Activated CD4-positive, CD25-positive, alpha-beta regulatory T cell treated with anti-CD3 and anti-CD28 coated beads, Interleukin-2, amount 50 U/mL, for 72 hours (primary cell): Measurements from ENCODE around the gene TMEM169.
"Not testable (repeated sequence)": the region's sequence is repeated elsewhere in the genome, so short reads cannot be mapped to it uniquely, and the experiment has no call there.

Experiments used
- DNase-seq: peaks from one replicate; pipeline ENCODE4 v3.0.0; 2021

The TMEM169 gene

DNA sequence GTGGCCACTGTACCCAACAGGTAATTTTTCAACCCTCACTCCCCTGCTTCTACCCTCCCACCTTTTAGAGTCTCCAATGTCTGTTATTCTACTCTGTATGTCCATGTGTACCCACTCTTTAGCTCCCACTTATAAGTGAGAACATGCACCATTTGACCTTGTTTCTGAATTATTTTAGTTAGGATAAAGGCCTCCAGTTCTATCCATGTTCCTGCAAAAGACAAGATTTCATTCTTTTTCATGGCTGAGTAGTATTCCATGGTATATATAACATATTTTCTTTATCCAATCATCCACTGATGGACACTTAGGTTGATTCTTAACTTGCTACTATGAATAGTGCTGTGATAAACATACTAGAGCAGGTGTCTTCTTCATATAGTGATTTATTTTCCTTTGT, 9.2 kb upstream of the TMEM169 start:
- DNase-seq, result no peak

DNA sequence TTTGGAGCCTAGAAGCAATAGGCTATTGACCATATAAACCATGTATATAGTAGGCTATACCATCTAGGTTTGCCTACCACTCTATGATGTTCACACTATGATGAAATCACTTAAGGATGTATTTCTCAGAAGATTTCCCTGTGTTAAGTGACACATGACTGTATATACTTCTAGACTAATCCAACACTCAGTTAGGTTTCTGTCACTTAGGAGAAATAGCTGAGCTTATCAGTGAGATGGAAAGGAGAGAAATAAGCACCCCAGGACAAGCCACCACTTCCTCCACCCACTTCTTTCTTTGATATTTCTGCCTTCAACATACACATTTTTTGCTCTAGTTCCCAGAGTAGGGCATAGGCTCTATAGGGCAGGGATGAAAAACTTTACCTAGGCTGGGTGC, 7.9 kb upstream of the TMEM169 start:
- DNase-seq, result no peak

DNA sequence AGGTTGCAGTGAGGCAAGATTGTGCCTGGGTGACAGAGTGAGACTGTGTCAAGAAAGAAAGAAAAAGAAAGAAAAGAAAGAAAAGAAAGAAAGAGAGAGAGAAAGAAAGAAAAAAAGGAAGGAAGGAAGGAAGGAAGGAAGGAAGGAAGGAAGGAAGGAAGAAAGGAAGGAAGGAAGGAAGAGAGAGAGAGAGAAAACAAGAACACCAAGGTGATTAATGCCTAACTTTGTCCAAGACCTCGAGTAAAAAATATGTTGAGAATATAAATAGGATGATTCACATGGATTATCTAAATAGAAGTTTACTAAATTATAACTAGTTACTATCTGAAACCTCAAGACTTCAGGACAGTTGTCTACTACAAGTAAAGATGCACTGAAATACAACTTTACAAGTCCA, 7.3 kb upstream of the TMEM169 start:
- no peak for DNase-seq

DNA sequence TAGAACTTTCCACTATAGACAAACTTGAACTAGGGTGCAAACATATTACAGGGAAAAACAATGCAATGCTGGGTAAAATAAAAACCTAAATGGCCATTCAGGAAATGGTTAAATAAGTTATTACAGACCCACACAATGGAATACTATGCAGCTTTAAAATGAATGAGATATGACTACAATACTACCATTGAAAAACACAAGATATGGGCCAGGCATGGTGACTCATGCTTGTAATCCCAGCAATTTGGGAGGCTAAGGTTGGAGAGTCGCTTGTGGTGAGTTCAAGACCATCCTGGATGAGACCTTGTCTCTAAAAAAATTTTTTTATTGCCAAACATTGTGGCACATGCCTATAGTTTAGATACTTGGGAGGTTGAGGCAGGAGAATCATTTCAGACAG, 6.9 kb upstream of the TMEM169 start:
- DNase-seq, result no peak

DNA sequence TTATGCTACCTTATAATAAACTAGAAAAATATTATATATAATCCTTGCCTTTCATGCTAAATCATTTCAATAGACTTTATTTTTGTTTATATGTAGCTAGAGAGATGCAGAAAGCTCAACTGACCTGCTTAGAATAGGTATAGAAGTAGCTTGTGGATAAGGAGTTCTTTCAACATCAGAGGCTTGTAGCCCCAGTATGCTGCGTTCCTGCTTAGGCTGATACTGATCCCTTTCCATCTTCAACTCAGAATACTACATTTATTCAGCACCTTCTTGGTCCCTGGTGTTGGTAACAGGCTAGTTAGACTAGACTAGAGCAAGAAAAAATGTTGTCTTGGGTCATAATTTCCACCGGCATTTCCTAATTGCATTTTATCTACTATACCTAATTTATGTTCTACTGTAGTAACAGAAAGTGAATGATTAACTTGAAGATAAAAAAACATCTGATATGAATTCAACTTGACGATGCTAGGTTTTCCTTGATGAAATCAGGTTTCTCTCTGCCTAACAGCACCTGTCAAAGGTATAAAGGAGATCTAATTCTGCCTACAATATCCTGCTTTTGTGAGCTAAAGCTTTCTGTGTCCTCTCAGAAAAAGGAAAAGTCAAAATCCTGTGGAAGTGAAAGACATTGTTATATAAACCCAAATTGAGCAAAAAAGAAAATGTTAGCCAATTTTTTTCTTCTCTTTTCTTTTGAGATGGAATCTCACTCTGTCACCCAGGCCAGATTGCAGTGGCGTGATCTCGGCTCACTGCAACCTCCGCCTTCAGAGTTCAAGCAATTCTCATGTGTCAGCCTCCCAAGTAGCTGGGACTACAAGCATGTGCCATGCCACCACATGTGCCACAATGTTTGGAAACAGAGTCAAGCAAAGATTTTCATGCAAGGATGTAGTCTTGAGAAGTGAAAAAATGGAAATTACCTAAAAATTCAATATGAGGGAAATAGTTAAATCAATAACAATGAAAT, 5.9 kb upstream of the TMEM169 start:
- no peak for DNase-seq

DNA sequence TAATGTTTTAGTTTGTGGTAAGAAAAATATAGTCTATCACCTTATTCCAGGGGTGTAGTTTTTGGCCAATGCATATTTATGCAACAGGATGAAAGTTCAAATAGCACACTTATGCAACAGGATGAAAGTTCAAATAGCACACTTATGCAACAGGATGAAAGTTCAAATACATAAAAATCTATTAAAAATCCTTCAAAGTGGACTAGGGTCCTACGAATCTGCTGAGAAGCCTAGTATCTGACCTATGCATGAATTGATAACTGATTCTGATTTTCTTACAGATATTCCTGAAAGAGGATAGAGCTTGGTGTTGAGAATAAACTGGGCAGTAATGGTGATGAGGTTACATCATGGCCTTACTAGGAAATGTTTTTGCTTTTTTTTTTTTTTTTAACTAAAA, 2.9 kb upstream of the TMEM169 start:
- DNase-seq, result no peak

DNA sequence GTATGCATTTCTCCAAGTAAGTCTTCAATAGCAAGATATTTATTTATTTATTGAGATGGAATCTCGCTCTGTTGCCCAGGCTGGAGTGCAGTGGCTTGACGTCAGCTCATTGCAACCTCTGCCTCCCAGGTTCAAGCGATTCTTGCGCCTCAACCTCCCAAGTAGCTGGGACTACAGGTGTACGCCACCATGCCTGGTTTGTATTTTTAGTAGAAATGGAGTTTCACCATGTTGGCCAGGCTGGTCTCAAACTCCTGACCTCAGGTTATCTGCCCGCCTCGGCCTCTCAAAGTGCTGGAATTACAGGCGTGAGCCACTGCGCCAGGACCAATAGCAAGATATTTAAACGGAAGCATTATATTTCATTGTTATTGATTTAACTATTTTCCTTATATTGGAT, 1.7 kb upstream of the TMEM169 start:
- DNase-seq, result not testable (repeated sequence)

DNA sequence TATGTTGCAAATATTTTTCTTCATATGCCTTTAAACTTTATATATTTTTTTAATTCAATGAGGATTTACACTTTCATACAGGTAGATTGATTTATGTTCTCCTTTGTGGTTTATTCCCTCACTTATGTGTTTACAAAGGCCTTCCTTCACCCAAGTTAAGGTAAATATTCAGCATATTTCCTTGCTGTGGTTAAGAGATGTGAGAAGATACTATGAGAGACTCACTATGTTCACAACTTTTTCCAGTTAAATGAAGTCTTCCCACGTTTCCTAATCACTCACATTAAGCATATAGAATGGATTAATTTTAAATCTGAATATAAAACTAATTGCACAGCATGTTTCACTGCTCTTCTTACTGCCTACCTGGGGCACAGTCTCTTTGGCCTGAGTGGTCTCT, 707 bp upstream of the TMEM169 start:
- no peak for DNase-seq

DNA sequence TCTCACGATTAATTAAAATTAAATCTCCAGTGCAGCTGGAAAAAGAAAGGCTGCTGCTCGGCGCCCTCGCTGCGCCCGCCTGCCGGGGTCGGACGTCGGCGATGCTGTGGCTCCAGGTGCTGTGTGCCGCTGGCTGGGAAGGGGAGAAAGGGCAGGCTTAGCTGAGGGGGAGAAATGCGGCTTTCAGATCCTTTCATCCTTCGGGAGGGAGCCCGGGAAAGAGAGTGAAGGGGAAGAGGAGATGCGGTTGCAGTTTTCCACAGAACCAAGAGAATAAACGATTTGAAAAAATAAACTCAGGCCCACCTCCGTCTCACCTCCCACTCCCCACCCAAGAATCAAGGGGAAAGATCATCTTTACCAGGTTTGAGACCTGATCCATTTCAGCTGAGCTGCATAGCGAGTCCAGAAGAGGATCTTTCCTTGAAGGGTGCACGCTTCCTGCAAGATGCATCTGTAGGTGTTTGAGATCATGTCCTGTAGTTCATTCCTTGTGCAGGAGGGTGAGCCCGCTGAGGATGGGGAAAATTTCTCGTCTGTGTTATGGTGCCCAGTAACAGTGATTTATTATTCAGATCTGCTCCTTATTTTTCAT, 495 bp downstream of the TMEM169 start:
- no peak for DNase-seq

DNA sequence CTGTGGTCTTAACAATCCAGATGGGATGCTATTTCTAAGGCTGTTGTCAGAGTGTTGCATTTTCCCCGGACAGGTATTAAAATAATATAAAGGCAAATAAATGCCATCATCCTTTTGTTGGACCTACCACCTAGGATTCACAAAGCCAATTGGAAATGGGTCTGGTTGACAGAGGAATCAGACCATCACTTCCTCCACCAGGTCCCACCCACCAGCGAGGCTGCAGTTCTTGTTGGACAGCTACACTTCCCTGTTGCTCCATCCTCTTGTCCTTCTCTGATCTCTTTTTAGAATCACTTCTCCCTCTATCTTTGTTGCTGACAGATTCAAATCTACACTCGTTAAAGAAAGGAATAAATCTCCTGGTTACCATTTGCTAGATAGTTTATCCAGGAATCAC, 1.1 kb downstream of the TMEM169 start:
- no peak for DNase-seq

DNA sequence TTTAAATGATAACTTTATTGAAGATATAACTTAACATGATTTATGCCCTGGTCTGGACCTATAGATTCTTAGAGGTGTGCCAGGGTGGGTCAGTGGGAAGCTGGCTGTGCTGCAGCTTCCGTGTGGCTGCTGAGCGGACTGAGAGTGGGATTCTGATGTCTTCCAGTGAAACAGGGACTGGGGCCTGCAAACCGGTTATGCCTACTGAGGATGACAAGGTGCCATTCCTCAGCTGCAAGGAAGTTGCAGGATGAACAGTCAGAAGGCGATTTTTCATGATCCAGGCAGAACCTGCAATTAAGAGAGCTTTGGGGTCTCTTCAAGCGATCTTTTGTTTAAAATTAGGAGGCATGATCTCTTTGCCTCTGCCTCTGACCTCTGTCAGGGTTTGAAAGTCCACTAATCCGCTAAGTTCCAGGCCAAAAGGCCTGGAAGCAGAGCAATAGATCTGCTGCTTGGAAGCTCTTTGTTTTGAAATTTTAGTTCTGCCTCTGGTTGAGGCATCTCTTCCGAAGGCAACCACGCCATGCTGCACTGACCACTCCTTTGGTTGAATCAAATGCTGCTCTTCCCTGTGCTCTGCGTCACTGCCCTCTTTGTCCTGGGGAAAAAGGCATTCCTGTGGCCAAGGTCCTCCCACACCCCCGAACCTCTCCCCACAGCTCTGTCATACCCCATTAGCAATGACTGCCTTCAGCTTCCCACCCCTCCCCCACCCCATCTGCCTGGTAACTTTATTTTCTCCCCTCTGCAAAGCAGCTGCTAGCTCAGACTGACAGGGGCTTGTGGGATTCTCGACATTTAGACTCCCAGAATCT, 2.0 kb downstream of the TMEM169 start:
- DNase-seq, result no peak

DNA sequence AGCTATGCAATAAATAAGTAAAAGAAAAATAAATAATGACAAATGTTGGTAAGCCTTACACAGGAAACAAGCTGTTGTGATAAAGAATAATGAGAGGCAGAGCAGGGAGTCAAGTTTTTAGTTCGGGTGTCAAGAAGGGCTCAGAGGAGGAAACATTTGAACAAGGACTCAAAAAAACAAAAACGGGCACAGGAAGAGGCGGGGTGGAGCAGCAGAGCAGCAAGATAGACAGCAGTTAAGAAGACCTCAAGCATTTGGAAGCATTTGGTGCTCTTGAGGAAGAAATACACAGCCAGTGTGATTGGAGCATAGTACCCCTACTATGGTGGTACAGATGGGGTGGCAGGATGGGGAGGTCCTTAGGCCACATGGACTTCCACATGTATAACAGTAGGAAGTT, 2.8 kb downstream of the TMEM169 start:
- DNase-seq, result no peak

DNA sequence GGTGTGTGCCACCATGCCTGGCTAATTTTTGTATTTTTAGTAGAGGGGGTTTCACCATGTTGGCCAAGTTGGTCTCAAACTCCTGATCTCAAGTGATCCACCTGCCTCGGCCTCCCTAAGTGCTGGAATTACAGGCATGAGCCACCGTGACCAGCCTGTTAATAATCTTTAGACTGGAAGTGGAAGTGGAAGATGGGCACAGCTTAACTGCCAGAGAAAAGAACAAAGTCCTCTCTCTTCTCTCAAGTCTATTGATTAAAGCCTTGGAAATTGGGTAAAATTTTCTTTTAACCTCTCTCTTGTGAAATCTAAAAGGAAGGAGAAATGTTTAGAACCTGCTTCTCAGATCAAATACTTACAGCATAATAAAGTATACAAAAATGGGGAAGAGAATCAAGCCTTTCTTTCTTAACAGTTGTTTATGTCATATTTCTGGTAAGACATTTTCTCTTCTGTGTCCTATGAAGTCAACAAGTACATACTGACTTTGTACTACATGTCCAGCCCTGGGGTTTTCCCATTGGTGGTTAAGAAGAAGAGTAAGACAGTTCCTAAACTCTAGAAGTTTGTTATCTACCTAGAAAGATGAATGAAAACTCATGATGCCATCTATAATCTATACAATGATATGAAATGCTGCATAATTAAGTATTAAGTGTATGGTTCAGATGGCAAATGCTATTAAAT, 4.6 kb downstream of the TMEM169 start:
- DNase-seq, result no peak

DNA sequence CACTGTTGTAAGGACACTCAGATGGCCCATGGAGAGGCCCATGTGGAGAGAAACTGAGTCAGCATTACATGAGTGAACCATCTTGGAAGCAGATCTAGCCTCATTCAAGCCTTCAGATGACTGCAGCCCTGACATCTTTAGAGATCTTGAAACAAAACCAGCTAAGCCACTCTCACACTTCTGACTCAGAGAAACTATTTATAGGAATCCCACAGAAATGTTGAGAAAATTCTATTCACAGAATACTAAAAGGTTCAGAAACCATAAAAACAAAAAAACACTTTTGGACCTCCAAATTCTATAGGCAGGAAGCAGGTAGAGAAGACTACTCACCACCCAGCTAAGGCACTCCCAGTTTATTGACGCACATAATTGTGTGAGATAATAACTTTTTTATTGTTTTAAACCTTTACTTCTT, 8.7 kb downstream of the TMEM169 start:
- no peak for DNase-seq

DNA sequence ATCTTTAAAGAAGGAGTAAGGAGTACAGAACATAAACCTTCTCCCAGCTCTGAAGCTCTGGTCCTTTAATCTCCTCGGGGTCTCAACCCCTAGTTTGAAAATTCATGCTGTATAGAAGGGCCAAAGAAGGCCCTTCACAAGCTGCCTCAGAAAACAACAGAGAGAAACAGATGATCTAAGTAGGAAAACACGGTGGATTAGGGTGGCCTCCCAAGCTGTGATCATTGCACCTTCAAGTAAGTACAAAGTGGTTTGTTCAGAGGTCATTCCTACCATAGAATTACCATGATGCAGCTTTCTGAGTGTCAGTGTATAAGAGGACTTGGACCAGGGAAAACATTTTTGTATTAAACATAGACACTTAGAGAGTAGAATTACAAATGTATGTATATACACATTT, 10.9 kb downstream of the TMEM169 start:
- no peak for DNase-seq

DNA sequence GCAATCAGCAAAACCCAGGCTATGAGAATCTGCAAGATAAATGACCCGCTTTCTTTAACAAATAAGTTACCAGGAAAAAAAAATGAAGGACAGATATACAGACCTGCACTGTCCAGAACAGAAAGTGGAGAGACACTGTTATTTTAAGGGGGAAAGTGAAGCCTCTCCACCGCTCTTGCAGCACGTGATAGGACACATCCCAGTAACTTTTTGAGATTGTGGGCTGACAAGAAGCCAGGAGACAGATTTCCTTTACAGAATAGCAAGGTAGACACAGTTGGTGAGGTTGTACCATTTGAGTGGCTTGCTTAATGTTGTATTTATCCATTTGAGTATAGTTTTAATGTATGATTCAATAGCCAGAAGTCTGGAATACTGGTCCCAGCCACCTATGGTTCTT, 13.0 kb downstream of the TMEM169 start:
- no peak for DNase-seq

DNA sequence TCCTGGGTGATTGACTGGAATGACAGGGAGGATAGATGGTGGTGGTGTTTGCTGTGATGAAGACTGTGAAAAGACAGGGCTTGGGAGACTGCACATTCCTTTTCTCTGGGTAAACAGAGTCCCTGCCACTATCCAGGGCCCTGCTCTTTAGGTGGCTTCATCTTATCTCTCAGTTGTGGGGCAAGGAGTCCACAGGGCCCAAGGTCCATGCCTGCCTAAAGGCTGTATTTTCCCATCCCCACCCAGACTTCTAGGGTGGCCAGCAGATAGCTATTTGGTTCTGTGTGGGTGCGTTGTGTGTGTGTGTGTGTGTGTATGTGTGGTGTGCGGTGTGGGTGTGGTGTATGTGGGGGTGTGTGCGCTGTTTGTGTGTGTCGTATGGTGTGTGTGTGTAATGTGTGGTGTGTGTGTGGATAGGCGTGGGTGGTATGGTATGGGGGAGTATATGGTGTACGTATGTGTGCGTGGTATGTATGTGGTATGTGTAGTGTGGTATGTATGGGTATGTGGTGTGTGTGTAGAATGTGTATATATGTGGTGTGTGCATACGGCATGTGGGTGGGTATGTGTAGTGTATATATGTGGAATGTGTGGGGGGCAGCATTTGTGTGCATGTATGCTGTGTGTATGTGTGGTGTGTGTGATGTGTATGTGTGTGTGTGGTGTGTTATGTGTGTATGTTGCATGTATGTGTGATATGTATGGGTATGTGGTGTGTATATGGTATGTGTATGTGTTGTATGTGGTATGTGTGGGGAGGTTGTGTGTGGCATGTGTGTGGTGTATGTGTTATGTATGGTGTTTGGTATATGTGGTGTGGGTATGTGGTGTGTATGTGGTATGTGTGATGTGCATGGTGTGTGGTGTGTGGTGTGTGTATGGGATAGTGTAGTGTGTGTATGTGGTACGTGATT, 17.0 kb downstream of the TMEM169 start:
- no peak for DNase-seq

DNA sequence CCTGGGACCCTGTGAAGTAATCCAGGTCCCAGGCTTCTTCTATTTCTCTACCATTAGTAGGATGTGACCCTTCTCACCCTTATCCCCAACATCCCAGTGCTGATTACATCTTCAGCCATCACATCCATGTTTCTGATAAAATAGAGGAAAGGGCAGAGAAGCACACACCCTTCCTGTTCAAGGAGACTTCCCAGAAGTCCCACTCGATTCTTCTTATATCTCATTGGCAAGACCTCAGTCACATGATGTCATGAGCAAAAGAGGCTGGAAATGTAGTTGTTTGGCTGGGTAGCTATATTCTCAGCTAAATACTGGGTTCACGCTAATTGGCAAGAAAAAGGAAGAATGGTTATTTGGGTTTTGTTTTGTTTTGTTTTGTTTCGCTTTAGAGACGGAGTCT, 19.4 kb downstream of the TMEM169 start:
- no peak for DNase-seq

DNA sequence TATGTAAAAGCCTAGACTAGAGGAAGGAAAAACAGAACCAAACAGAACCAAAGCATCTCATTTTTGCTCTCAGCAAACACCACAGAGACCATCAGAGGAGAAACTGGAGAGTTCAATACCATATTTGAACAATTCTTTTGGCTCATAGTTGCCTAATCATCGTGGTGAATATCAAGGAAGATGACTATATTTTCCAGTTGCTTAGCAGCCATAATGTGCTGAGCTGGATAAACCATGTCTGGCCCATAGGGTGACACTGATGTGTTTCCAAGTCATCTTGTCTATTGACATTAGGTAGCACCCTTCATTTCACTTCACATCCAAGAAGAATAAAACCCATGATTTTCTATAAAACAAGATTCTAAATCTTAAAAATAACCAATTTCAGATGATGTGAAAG, 21.5 kb downstream of the TMEM169 start:
- no peak for DNase-seq

DNA sequence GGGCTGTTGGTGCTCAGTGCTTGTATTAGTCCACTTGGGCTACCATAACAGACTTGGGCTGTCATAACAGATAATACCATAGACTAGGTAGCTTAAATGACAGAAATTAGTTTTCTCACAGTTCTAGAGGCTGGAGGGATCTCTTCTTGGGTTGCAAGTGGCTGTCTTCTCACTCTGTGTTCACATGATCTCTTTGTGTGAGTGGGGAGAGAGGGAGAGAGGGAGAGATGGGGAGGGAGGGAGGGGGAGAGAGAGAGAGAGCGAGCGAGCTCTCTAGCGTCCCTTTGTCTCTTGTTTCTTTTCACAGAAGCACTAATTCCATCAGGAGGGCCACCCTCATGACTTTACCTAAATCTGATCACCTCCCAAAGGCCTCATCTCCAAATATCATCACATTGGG, 23.0 kb downstream of the TMEM169 start:
- no peak for DNase-seq

DNA sequence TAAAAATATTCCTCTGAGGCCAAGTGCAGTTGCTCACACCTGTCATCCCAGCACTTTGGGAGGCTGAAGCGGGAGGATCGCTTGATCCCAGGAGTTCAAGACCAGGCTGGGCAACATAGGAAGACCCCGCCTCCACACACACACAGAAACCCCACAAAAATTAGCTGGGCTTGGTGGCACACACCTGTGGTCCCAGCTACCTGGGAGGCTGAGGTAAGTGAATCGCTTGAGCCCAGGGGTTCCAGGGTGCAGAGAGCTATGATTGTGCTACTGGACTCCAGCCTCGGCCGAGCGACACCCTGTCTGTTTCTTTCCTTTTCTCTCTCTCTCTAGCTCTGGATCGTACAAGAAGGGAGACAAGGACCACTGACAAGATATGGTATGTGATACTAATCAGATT, 25.6 kb downstream of the TMEM169 start:
- no peak for DNase-seq

DNA sequence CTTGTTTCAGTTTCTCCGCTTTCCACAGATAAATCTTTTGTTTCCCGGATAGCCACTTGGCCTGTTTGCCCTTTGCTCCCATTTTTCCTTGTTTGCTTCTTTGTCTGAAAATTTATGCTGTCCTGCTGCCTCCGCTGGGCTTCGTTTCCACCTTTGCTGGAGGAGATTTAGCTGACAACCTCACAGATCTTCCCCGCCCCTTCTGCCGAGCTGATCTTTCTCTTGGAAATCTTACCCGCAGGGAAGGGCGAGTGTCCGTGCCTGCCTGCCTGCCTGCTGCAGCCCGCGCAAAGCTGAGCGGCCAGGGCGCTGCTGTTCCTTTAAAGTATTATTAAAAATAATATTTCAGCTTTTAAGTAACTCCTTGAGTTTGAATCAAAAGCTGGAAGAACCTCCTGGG, 26.0 kb downstream of the TMEM169 start:
- no peak for DNase-seq
